Measurements from ENCODE around the gene CTSO. TPM values are rescaled to one million over a fixed set of nuclear protein-coding genes. Genes with fewer than 3 reads are reported as not detected.

The CTSO gene
- total RNA-seq, 1 experiment from 2014 or later, result 2.8 TPM

DNA sequence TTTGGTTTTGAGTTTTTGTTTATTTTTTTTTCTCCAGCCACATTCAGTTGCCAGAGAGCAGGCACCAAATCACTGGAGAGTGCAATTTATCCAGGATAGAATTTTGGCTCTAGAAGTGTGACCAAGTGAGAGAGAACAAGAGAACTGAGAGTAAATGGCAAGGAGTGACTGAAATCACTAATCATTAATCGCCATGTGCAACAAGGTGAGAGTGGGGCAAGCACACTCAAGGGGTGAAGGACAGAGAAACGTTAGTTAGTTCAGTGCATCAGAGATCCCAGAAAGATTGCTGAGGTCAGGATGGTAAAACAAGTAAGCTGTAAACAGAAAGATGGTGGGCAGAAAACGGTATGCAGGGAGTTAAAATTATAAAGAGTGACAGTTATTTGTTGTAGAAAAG lies 69.8 kb downstream of the CTSO start:
- H3K27ac ChIP-seq (ENCODE audit: low read length), result no peak overlapping the region
- BruUV-seq (replicated peaks), result no TSS peak
- ATAC-seq (no peak), DNase-seq (no peak)
- H3K9me2 ChIP-seq (replicated peaks; ENCODE audit: low read length), result no peaks in the 10 kb centered on the region
- no peak overlapping the region for H3K4me2 ChIP-seq (ENCODE audit: low read length)
- H3K27me3 ChIP-seq (ENCODE audit: low read length), result no peaks in the 10 kb centered on the region
- no peaks in the 10 kb centered on the region for H3K9me3 ChIP-seq (ENCODE audit: low read length)
- H3F3A ChIP-seq (ENCODE audit: low read length, unreplicated experiment), result no peaks in the 10 kb centered on the region
- ChIA-PET POLR2A (ENCODE audit: unreplicated experiment) (no interaction called here), CTCF (no interaction called here)
- no peaks in the 10 kb centered on the region for H3K79me2 ChIP-seq (ENCODE audit: low read length)
- H2AFZ ChIP-seq (ENCODE audit: low read length), result no peak overlapping the region
- no peaks in the 10 kb centered on the region for H3K36me3 ChIP-seq (ENCODE audit: low read depth, low read length)
- intact Hi-C loops (cut with micrococcal nuclease), result no loop called here
- H3K9ac ChIP-seq (ENCODE audit: low read length), result no peak overlapping the region
- H4K20me1 ChIP-seq (ENCODE audit: low read length), result no peaks in the 10 kb centered on the region
- no peak for TF ChIP-seq EZH2phosphoT487 (IDR thresholded peaks at IDR 0.05; ENCODE audit: borderline replicate concordance, low read length)
- TF ChIP-seq EZH2 (IDR thresholded peaks at IDR 0.05; ENCODE audit: low read length, unreplicated experiment), result no peak
- TF ChIP-seq, protein P1, sequence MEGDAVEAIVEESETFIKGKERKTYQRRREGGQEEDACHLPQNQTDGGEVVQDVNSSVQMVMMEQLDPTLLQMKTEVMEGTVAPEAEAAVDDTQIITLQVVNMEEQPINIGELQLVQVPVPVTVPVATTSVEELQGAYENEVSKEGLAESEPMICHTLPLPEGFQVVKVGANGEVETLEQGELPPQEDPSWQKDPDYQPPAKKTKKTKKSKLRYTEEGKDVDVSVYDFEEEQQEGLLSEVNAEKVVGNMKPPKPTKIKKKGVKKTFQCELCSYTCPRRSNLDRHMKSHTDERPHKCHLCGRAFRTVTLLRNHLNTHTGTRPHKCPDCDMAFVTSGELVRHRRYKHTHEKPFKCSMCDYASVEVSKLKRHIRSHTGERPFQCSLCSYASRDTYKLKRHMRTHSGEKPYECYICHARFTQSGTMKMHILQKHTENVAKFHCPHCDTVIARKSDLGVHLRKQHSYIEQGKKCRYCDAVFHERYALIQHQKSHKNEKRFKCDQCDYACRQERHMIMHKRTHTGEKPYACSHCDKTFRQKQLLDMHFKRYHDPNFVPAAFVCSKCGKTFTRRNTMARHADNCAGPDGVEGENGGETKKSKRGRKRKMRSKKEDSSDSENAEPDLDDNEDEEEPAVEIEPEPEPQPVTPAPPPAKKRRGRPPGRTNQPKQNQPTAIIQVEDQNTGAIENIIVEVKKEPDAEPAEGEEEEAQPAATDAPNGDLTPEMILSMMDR (conservative IDR thresholded peaks at IDR 0.05; ENCODE audit: low read depth, low read length), result no peak
- no peaks in the 10 kb centered on the region for H3K4me1 ChIP-seq (ENCODE audit: insufficient read depth, low read length)
- no peak overlapping the region for H3K4me3 ChIP-seq (ENCODE audit: low read length)

DNA sequence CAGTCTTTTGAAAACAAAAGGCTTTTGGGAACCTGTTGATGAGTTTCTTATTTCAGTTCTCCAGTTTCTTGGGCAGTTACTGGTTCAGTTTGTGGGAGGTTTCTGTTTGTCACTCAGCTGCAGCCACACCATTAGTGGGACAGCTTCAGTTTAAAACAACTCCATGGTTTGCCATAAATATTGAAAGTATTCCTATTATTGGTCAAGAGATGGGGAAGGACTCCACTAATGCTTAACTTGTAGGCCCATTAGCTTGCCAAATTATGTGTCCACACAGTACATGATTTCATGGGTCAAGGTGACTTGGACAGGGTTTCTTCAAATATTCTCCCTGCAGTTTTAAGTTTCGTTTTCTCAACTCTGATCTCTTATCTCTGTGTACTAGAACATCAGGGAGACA lies 72.1 kb downstream of the CTSO start:
- ChIA-PET POLR2A (ENCODE audit: unreplicated experiment) (interaction anchor here (0.6 kb wide), 1 partner anchor 98 kb away, joined by 4 read pairs; no protein-coding TSS in a partner anchor), CTCF (no interaction called here)
- no TSS peak for BruUV-seq (replicated peaks)
- DNase-seq, result no peak
- no peak overlapping the region for H3K4me2 ChIP-seq (ENCODE audit: low read length)
- no peaks in the 10 kb centered on the region for H3F3A ChIP-seq (ENCODE audit: low read length, unreplicated experiment)
- H3K4me1 ChIP-seq (ENCODE audit: insufficient read depth, low read length), result no peaks in the 10 kb centered on the region
- no peaks in the 10 kb centered on the region for H3K79me2 ChIP-seq (ENCODE audit: low read length)
- H3K9me3 ChIP-seq (ENCODE audit: low read length), result no peaks in the 10 kb centered on the region
- no peaks in the 10 kb centered on the region for H4K20me1 ChIP-seq (ENCODE audit: low read length)
- H3K27ac ChIP-seq (ENCODE audit: low read length), result no peak overlapping the region
- H3K9ac ChIP-seq (ENCODE audit: low read length), result no peak overlapping the region
- no peak for ATAC-seq
- no peak for TF ChIP-seq EZH2 (IDR thresholded peaks at IDR 0.05; ENCODE audit: low read length, unreplicated experiment)
- TF ChIP-seq EZH2phosphoT487 (IDR thresholded peaks at IDR 0.05; ENCODE audit: borderline replicate concordance, low read length), result no peak
- TF ChIP-seq, protein P1 (conservative IDR thresholded peaks at IDR 0.05; ENCODE audit: low read depth, low read length), result no peak
- intact Hi-C loops (cut with micrococcal nuclease), result no loop called here
- no peak overlapping the region for H3K4me3 ChIP-seq (ENCODE audit: low read length)
- H2AFZ ChIP-seq (ENCODE audit: low read length), result no peak overlapping the region
- H3K27me3 ChIP-seq (ENCODE audit: low read length), result no peaks in the 10 kb centered on the region
- H3K9me2 ChIP-seq (replicated peaks; ENCODE audit: low read length), result no peaks in the 10 kb centered on the region
- H3K36me3 ChIP-seq (ENCODE audit: low read depth, low read length), result no peaks in the 10 kb centered on the region

- Histone ChIP-seq H3K4me3 (ENCODE audit: low read length) (no peak overlapping the region), H2AFZ (ENCODE audit: low read length) (no peak overlapping the region), H3K9me3 (ENCODE audit: low read length) (0 out of 2 replicates have a peak, but pooled peaks cover 7% of the 10 kb centered on the region), H3K9ac (ENCODE audit: low read length) (no peak overlapping the region), H3K4me1 (ENCODE audit: insufficient read depth, low read length) (no peaks in the 10 kb centered on the region), H3F3A (ENCODE audit: low read length, unreplicated experiment) (no peaks in the 10 kb centered on the region), H3K9me2 (replicated peaks; ENCODE audit: low read length) (no peaks in the 10 kb centered on the region), H3K79me2 (ENCODE audit: low read length) (no peaks in the 10 kb centered on the region), H3K27me3 (ENCODE audit: low read length) (no peaks in the 10 kb centered on the region), H3K27ac (ENCODE audit: low read length) (no peak overlapping the region), H3K4me2 (ENCODE audit: low read length) (no peak overlapping the region), H3K36me3 (ENCODE audit: low read depth, low read length) (no peaks in the 10 kb centered on the region; the same call in 1 of the 2 replicates), H4K20me1 (ENCODE audit: low read length) (no peaks in the 10 kb centered on the region)
- DNase-seq (no peak), ATAC-seq (no peak)
- CTCF ChIA-PET, result no interaction called here
- POLR2A ChIA-PET (ENCODE audit: unreplicated experiment), result no interaction called here
- BruUV-seq (replicated peaks), result no TSS peak
- TF ChIP-seq EZH2phosphoT487 (IDR thresholded peaks at IDR 0.05; ENCODE audit: borderline replicate concordance, low read length) (no peak), EZH2 (IDR thresholded peaks at IDR 0.05; ENCODE audit: low read length, unreplicated experiment) (no peak)
- TF ChIP-seq, protein P1 (conservative IDR thresholded peaks at IDR 0.05; ENCODE audit: low read depth, low read length), result no peak
- intact Hi-C loops (cut with micrococcal nuclease), result no loop called here
Measured at GRCh38 chr4:155879767-155880166, 73.9 kb downstream of the CTSO start.

Measured in PC-3 (cell line).